Placental epithelial cell (primary cell): Measurements from ENCODE around the gene AGBL3. TPM values are rescaled to one million over a fixed set of nuclear protein-coding genes. Genes with fewer than 3 reads are reported as not detected.

ENCODE experiments used
- total RNA-seq: library from RNA; depleted of rRNA; stranded (reverse); fragments of >200 nt; gene quantifications from 2 replicates; pipeline ENCODE4 v1.2.3, GENCODE V29; 2012

Gene AGBL3
- 0.11 and 0.39 TPM in 2 replicates for total RNA-seq

GRCh38 chr7:134986363-134987251 lies at the start of gene AGBL3:
Gene AGBL3, plus strand, starts transcription at chr7:134986508. Its CDS starts 1,426 bp downstream, at chr7:134987934.

GRCh38 chr7:135147899-135148721 lies 161.8 kb downstream of the AGBL3 start, which contains the start of gene TMEM140:
Gene TMEM140, plus strand, starts transcription at chr7:135148072. Its CDS starts 16,370 bp downstream, at chr7:135164442.

GRCh38 chr7:135170274-135170997 lies 184.1 kb downstream of the AGBL3 start, which contains the start of gene CYREN:
Gene CYREN, minus strand, starts transcription at chr7:135170707. Its CDS starts 1,785 bp downstream, at chr7:135168922.

Other genes with a start within 250 kb of the AGBL3 start
- 315 and 316 TPM in 2 replicates for gene CALD1, start 206.9 kb upstream of the AGBL3 start, total RNA-seq
- gene TMEM140, start 161.6 kb downstream of the AGBL3 start, total RNA-seq, result 0.39 TPM in 1 of 2 replicates, not detected in the other
- gene CYREN, start 184.2 kb downstream of the AGBL3 start, total RNA-seq, result 64.5 and 65.6 TPM in 2 replicates
- 15.2 and 16.1 TPM in 2 replicates for gene WDR91, start 225.0 kb downstream of the AGBL3 start, total RNA-seq
- gene STRA8, start 247.3 kb downstream of the AGBL3 start, total RNA-seq, result not detected in 2 replicates